Parathyroid adenoma (tissue), 2 donors: ENCODE measurements around the gene SETD2.

Source experiments
- H2AFZ ChIP-seq: fragments of 300-600 bp; sonication (generic); one replicate; pipeline ENCODE4 v1.7.0; 2017; ENCODE audit warnings: antibody characterized with exemption, mild to moderate bottlenecking
- H3K27ac ChIP-seq: fragments of 300-600 bp; sonication (generic); one replicate; pipeline ENCODE4 v1.7.0; 2017
- H3K27me3 ChIP-seq: fragments of 300-600 bp; sonication (generic); one replicate; pipeline ENCODE4 v1.7.0; 2017; ENCODE audit warnings: low read length; ENCODE audit not compliant: control insufficient read depth, insufficient read depth
- H3K36me3 ChIP-seq: fragments of 300-600 bp; sonication (generic); one replicate; pipeline ENCODE4 v1.7.0; 2017; ENCODE audit warnings: low read length; ENCODE audit not compliant: control insufficient read depth, insufficient read depth
- H3K4me1 ChIP-seq: fragments of 300-600 bp; sonication (generic); one replicate; pipeline ENCODE4 v1.7.0; 2017; ENCODE audit warnings: control low read depth
- H3K4me2 ChIP-seq: fragments of 300-600 bp; sonication (generic); one replicate; pipeline ENCODE4 v1.7.0; 2017; ENCODE audit warnings: low read length
- H3K4me3 ChIP-seq: fragments of 300-600 bp; sonication (generic); one replicate; pipeline ENCODE4 v1.7.0; 2017; ENCODE audit warnings: low read depth, low read length
- H3K79me2 ChIP-seq: fragments of 300-600 bp; sonication (generic); one replicate; pipeline ENCODE4 v1.7.0; 2017; ENCODE audit warnings: control low read depth
- H3K9ac ChIP-seq: fragments of 300-600 bp; sonication (generic); one replicate; pipeline ENCODE4 v1.7.0; 2017; ENCODE audit warnings: mild to moderate bottlenecking
- H3K9me3 ChIP-seq: fragments of 300-600 bp; sonication (generic); one replicate; pipeline ENCODE4 v1.7.0; 2017; ENCODE audit warnings: low read length; ENCODE audit not compliant: control insufficient read depth
- CTCF ChIP-seq: fragments of 300-600 bp; sonication (generic); IDR thresholded peaks from one replicate; pipeline ENCODE4 v1.7.0; 2017; ENCODE audit warnings: antibody characterized with exemption, mild to moderate bottlenecking
- donor health status: primary hyperparathyroidism.

SETD2 gene

GRCh38 chr3:47007482-47008233 lies 156.3 kb downstream of the SETD2 start:
- no peak for TF ChIP-seq CTCF
- H3K4me3 ChIP-seq, result no peak overlapping the region
- no peaks in the 10 kb centered on the region for H3K79me2 ChIP-seq
- no peaks in the 10 kb centered on the region for H3K9me3 ChIP-seq
- H3K27ac ChIP-seq, result no peak overlapping the region
- H3K4me2 ChIP-seq, result no peak overlapping the region
- no peaks in the 10 kb centered on the region for H3K27me3 ChIP-seq
- H3K9ac ChIP-seq, result no peak overlapping the region
- H3K36me3 ChIP-seq, result no peaks in the 10 kb centered on the region
- H3K4me1 ChIP-seq, result peaks cover 5% of the 10 kb centered on the region
- no peak overlapping the region for H2AFZ ChIP-seq

- Histone ChIP-seq H3K9ac (no peak overlapping the region), H2AFZ (no peak overlapping the region), H3K4me1 (peaks cover 5% of the 10 kb centered on the region), H3K36me3 (no peaks in the 10 kb centered on the region), H3K4me2 (no peak overlapping the region), H3K9me3 (no peaks in the 10 kb centered on the region), H3K4me3 (no peak overlapping the region), H3K79me2 (no peaks in the 10 kb centered on the region), H3K27me3 (no peaks in the 10 kb centered on the region), H3K27ac (no peak overlapping the region)
- no peak for TF ChIP-seq CTCF
Measured at GRCh38 chr3:47007001-47007400, 156.9 kb downstream of the SETD2 start.

GRCh38 chr3:47006145-47006651 lies 157.7 kb downstream of the SETD2 start:
- no peak overlapping the region for H3K27ac ChIP-seq
- TF ChIP-seq CTCF, result no peak
- H3K79me2 ChIP-seq, result no peaks in the 10 kb centered on the region
- no peak overlapping the region for H2AFZ ChIP-seq
- peaks cover 5% of the 10 kb centered on the region for H3K4me1 ChIP-seq
- H3K4me3 ChIP-seq, result no peak overlapping the region
- no peaks in the 10 kb centered on the region for H3K9me3 ChIP-seq
- H3K27me3 ChIP-seq, result no peaks in the 10 kb centered on the region
- no peaks in the 10 kb centered on the region for H3K36me3 ChIP-seq
- no peak overlapping the region for H3K9ac ChIP-seq
- no peak overlapping the region for H3K4me2 ChIP-seq

- no peaks in the 10 kb centered on the region for H3K27me3 ChIP-seq
- H3K27ac ChIP-seq, result no peak overlapping the region
- no peaks in the 10 kb centered on the region for H3K9me3 ChIP-seq
- H3K4me1 ChIP-seq, result peaks cover 5% of the 10 kb centered on the region
- no peak overlapping the region for H3K9ac ChIP-seq
- TF ChIP-seq CTCF, result no peak
- H3K4me3 ChIP-seq, result no peak overlapping the region
- no peaks in the 10 kb centered on the region for H3K79me2 ChIP-seq
- H2AFZ ChIP-seq, result no peak overlapping the region
- H3K4me2 ChIP-seq, result no peak overlapping the region
- H3K36me3 ChIP-seq, result no peaks in the 10 kb centered on the region
Measured at GRCh38 chr3:47005212-47006144, 158.4 kb downstream of the SETD2 start.
